Cardiac fibroblast (primary cell): ENCODE results near the gene TSKS.
A peak's percentile ranks its signal among the peaks of the same experiment; 100 is the strongest.

Experiments
- DNase-seq, 2 donors: peaks; one replicate each; pipeline versions ENCODE4 v3.0.0 to v3.0.0-alpha.2; 2010; ENCODE audit warnings: low read depth in 2 of 2
- H3K4me3 ChIP-seq, 2 donors: replicated peaks in 1 of 2; 1 replicate in 1 of 2; 2 replicates in 1 of 2; pipeline ENCODE4 v1.5.1; 2011; ENCODE audit warnings: low read depth in 2 of 2, low read length in 2 of 2, mild to moderate bottlenecking in 2 of 2, moderate library complexity in 1 of 2
- TF ChIP-seq, protein P1 (sequence below): IDR thresholded peaks from one replicate; pipeline ENCODE4 v1.5.1; 2011; ENCODE audit warnings: low read depth, mild to moderate bottlenecking, low read length, inconsistent platforms

Gene TSKS

DNA sequence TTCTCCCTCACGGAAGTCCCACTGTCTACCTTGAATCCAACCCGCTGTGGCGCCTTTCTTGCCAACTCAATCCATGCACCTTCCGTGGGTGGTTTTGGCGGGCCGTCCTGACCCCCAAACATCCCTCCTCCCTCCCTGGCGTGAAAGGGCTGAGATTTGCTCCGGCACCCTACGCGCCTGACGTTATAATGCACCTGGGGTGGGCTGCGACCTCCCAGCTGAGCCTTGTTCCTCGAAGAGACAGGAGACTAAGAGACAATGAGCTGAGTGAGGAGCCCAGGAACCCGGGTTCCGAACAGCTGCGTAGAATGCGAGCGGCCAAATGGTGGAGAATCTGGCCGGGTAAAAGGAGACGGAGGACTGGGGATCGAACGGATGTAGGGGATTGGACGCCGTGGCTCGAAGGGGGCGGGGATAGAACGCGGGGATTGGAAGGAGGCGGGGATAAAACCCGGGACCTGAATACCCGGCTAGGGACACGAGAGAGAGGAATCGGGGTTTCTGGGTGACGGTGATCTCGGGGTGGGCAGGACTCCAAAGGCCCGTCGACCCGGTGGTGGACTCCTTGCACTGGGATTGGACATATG lies 72.4 kb downstream of the TSKS start, which contains the start of gene CPT1C:
Gene CPT1C (plus strand): TSS at position 461 of the 587 bp plus-strand sequence. CDS start 1,137 bp downstream, outside the sequence.
- DNase-seq, result peak; percentile 69 to 78
- TF ChIP-seq, protein P1, sequence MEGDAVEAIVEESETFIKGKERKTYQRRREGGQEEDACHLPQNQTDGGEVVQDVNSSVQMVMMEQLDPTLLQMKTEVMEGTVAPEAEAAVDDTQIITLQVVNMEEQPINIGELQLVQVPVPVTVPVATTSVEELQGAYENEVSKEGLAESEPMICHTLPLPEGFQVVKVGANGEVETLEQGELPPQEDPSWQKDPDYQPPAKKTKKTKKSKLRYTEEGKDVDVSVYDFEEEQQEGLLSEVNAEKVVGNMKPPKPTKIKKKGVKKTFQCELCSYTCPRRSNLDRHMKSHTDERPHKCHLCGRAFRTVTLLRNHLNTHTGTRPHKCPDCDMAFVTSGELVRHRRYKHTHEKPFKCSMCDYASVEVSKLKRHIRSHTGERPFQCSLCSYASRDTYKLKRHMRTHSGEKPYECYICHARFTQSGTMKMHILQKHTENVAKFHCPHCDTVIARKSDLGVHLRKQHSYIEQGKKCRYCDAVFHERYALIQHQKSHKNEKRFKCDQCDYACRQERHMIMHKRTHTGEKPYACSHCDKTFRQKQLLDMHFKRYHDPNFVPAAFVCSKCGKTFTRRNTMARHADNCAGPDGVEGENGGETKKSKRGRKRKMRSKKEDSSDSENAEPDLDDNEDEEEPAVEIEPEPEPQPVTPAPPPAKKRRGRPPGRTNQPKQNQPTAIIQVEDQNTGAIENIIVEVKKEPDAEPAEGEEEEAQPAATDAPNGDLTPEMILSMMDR, result no peak
- peak within 1 kb of the TSS; percentile 47 to 53 for H3K4me3 ChIP-seq

DNA sequence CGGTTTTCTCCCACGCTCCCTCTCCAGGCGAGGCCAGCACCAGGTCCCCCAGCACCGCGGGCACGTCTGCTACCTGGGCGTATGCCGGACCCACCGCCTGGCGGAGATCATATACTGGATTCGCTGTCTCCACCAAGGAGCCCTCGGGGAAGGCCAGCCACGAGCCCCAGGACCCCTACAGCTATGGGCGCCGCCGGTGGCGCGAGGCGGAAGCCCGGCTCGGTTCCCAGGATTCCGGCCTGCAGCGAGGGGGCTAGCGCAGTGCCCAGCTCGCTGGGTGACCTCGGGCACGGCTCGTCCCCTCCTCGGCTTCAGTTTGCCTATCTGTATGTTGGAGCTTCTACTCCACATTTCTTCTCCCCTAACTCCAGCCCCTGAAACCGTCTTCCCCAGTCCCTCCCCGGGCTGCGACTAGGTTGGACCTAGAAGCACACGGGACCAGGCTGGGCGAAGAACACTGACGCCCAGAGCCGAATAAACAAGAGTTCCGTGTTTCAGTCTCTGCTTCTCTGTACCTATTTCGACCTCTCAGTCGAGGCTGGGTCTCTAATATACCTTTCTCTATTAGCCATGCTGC lies 72.9 kb downstream of the TSKS start:
- H3K4me3 ChIP-seq, result peak overlapping the region; percentile 47 to 53
- TF ChIP-seq, protein P1, result no peak
- DNase-seq, result no peak
